Right hindlimb (tissue), 1 donor: Measurements from ENCODE around the gene NELFCD.

Source experiments
- DNase-seq: peaks from one replicate; pipeline ENCODE4 v3.0.0-alpha.2; 2018

Gene NELFCD

DNA sequence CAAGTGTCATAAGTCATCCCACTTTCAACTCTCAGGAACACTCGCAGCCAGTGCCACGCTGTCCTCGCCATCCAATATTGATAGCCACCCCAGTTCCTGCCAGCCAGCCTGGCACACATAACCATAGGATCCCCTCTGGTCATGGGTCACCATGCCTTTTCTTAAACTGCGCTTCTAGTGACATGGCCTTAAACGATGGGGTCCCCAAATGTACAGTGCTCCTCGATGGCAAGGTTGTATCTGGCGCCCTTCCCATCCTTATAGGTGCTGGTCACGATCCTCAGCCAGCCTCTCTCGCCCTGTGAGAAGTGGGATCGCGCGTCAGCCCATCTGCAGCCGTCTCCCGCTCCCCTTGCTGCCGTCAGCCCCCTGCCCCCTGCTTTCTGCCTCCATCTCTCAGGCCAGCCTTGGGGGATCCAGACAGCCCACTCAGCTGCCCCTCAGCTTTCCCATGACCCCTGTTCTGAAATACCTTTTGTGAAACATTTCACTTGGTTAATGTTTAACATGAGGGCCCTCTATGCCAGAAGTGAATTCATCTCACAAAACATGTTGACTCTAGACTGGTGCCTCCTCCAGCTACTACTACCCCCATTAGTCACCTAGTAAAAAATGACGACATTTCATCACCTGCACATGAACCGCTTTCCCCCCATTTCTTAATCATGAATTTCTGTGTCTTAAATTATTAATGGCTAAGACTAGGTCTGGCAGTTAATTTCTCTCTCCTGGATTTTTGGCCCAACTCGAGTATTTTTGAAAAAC, 14.6 kb downstream of the NELFCD start:
- DNase-seq = no peak

DNA sequence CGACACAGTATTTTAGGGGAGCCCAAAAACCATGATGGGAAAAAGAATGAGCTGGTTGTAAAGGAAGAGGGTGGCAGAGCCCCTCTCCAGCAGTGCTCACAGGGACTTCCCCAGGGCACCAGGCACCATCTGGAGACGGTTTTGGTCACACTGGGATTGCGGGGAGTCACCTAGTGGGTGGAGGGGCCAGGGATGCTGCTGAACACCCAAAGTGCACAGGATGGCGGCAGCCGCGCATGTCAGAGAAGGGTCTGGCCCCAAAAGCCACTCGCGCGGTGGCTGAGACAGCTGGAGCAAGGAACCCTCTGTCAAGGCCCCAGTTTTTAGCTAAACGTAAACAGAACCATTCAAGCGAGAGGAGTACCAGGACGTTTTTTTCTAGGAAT, 15.2 kb downstream of the NELFCD start:
- DNase-seq = no peak

DNA sequence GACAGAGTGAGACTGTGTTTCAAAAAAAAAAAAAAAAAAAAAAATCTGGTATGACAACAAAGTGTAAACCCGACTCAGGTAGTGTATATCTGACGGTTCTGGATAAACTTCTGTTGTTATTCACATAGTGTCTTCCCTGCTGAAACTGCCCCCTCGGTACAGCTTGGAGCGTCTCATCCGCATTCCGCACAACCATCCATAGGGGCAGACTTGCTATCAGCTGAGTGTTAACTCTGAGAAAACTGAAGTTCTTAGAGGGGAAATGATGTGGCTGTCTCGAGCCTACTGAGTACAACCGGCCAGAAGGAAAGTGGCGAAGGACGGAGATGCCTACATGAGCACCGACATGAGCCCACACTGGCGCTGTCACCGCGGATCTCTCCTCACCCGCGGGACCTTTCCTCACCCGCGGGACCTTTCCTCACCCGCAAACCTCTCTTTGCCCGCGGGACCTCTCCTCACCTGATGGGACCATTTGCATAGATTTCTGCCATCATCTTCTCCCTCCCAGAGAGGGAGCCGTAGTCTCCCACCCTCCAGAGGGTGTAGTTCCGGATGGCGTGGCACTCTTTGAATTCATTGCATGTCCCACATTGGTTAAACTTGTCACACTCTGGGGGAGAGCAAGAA, 16.2 kb downstream of the NELFCD start:
- no peak for DNase-seq

DNA sequence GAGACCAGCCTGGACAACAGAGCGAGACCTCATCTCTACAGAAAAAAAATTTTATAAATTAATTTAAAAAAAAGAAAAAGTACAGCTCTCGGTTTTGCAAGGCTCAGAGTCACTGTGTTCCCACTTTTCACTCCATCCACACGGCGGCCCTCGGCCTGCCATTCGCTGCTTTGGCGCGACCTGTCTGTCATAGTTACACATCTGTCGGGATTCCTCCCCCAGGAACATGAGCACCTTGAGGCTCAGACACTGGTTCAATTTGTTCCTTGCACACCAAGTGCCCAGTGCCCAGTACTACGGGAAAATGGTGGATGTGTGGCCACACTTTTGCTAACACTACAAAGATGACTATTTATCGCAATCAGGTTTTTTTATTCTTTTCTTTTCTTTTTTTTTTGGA, 17.6 kb downstream of the NELFCD start:
- no peak for DNase-seq

DNA sequence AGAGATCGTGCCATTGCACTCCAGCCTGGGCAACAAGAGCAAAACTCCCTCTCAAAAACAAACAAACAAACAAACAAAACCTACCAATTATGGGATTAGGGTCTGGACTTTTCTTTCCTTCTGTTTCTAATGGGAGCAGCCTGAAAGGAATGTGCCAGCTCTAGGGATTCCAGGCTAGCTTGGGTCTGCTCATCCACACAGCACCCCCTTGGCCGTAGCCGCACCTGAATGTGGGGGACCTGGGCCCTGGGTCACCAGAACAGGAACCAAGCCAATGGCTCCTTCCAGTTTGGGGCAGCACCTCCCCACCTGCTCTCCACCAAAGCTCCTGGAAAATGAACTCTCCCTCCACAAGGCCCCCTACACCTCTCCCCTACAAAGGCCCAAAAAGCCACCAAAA, 19.3 kb downstream of the NELFCD start:
- DNase-seq = peak; percentile 5

DNA sequence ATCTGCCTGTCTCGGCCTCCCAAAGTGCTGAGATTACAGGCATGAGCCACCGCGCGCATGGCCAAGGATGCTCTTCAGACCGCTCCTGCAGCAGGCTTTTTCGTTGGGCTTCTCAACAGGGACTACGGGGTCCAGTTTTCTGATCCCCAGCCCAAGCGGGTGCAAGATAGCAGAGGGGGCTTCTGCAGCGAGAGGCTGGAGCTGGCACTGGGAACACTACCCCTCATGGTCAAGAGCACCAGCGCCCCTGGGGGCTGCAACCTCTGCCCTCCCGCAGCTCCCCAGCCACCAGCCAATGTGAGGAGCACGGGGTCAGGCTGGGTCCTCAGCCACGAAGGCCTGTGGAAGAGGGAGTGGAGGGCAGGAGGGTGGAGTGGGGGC, 20.0 kb downstream of the NELFCD start:
- no peak for DNase-seq

DNA sequence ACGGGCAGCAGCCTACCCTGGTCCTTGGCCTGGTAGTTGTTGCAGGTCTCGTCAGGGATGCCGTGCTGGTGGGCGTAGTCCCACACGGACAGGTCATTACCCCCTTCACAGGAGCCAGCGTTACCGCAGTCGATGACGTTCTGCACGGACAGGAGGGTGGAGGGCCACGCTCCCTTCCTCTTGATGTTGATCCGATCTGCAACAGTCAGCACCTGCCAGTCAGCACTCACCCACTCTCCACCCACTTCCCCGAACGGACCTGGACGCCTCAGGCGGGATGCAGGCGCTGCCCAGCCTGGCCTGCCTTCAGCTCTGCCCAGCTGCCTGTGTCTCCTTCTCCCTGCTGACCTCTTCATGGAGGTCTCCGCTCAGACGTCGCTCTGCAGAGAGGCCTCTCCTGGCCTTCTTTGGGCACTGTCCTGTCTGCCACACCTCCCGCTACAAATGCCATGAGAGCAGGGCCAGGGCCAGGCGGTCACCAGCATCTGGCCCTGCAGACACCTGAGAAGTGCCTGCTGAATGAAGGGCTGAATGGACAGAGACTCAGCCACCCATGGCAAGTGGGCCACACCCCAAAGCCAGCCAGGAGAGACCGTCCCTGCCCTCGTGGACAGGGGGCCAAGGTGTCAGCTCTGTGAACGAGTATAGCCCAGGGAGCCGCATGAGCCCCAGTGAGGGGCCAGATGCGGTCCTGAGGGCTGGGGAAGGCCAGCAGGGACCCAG, 20.6 kb downstream of the NELFCD start:
- peak; percentile 8 for DNase-seq

DNA sequence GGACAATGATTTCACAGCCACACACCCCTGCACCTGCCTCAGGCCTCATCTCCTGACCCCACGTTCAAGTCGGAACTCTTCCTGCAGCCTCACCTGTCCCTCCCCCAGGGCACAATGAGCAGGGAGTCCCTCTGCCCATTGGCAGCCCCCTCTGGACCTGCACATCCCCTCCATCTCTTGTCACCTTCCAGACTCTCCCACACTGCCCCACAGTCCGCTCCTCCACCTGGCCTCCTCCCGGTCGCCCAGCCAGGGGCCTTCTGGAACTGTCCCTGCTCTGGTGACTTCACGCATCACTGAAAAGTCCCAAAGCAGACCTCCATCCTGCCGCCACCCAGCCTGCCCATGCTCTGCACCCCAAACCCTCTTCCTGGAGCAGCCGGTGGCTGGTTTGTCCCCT, 21.3 kb downstream of the NELFCD start:
- DNase-seq = no peak

DNA sequence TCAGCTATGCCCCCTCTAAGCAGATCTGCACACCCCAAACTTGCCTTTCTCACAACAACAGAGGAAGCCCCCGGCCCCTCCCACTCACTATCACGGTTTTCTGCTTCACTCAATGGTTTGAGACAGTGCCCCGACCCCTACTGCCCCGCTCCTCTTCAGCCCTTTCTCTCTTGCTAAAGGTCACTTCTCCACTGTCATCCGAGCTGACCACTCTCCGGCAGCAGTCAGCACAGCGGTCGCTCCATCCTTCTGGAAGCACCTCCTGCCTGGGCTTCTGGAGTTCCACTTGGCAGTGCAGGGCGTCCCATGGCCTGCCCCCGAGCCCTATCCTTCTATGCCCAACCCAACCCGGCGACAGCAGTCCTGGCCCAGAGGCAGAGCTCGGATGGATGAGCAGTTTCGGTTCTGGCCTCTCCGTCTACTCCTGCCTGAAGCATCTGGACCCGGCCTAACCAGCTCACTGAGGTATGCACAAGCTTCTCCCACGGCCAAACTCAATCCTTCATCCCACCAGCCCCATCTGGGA, 21.9 kb downstream of the NELFCD start:
- no peak for DNase-seq

DNA sequence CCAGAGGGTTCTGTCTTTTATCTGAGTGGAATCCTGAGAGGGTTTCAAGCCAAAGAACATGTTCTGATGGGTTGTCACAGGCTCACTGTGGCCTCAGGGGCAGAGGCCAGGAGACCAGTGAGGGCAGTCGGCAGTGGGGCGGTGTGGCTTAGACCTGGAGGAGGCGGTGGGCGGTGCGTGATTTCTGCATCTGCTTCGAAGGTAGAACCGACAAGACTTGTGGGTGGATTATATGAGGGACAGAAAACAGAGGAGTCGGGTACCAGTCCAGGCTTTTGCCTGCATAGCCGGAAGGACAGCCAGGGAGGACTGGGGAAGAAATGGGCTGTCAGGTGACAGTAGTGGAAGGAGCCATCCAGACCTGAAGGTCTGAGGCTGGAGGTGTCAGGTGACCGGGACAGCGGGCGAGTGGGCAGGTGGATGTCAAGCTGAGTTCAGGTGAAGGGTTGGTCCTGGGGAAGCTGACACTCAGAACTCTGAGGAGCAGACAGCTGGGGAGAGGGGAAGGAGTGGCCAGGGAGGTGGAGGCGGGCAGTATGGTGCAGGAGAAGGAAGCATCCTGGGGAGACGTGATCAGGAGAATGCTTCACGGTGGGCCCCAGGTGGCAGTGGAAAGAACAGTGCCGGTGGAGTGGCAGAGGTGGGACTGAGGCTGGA, 22.9 kb downstream of the NELFCD start:
- DNase-seq = no peak

DNA sequence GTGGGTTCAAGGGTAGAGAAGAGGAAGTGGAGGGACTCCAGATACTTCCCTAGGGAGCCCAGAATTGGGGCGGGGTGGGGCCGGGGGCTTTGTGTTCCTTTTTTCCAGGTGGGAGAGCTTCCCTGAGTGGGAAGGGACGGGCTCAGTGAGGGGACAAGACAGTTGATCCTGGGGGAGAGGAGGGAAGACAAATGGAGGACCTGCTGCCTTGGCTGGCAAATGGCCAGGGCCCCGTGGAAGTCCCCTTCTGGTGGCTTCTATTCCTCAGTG, 23.4 kb downstream of the NELFCD start:
- DNase-seq = no peak

DNA sequence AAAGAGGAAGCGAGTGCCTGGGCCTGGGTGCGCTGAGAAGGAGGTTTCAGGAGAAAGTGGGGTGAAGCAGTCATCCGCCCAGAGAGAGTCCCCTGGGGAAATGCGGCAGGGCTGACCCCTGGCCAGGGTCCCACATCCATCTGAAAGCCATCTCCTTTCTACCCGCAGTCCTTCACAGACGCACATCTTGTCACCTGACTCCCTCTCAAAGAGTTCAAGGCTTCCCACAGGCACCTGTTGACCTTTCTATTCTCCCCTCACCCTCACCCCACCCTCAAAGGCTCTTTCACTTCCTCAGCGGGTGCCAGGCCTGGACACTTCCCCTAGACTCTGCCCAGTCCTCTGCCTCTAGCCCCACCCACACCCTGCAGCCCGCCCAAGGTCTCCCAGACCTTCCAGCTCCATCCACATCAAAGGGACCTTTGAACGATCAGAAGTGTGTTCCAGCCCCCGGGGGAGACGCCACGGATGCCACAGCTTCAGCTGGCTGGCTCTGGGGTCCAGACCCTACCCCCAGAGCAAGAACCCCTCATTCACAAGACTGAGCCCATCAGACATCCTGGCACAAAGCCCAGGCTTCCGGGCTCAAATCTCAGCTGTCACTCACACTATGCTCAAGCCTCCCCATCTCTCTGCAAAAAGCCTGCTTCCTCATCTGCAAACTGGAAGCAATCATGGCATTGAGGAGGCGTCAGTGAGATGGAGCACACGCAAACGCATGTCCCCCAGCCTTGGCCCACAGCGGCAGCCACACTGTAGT, 23.9 kb downstream of the NELFCD start:
- no peak for DNase-seq

DNA sequence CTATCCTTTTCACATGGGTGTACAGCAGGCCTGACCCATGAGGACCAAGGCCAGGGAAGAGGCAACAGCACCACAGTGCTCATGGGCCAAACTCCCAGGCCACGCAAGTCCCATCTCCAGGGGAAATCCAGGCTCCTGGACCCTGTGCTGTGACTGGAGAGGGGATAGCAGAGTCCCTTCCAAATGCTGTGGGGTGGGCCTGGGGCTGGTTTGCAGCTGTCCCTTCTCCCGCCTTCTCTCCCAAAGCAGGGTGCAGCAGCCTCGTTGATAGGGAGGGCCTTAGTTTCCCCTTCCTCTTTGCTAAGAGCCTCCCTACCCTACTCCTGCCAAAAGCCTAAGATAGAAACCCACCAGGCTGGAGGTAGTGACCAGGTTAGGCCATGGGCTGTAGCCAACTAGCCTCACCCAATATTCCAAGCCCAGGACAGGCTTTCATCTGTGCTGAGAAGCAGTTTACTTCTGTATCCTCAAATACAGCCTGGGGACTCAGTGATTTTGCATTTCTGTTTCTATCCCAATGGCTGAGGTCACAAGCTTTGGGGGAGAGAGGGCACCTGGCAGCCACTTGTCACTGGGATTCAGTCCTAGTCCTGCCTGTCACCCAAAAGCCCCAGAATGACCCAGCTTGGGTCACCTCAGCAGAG, 24.6 kb downstream of the NELFCD start:
- no peak for DNase-seq

DNA sequence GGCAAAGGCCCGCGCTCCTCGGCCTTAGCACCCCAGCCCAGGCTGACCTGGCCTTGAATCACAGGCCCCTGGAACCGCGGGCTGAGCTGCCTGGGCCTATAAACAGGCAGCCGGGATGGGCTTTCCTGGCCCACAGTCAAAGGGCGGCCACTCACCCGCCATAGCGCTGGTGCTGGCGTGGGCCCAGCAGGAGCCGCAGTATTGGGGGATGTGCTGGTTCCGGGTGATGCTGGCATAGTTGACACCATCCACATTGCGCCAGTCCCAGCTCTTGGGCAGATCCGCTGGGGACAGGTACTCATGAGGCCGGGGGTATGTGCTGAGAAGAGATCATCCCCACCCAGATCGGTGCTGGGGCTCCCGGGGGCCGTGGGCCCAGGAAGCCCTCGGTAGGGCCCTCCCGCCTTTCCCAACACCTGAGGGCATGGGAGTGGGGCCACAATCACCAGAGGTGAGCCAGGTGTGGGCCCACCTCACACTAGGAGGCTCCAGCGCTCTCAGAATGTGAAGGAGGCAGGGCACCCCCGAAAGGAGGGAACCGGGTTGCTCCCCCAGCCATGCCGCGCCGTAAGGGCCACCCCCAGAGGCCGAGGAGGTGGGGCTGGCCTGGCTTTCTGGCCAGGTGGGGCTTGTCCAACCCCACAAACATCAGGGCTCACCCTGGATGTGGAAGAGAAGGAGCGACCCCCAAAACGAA, 25.3 kb downstream of the NELFCD start:
- DNase-seq = no peak

DNA sequence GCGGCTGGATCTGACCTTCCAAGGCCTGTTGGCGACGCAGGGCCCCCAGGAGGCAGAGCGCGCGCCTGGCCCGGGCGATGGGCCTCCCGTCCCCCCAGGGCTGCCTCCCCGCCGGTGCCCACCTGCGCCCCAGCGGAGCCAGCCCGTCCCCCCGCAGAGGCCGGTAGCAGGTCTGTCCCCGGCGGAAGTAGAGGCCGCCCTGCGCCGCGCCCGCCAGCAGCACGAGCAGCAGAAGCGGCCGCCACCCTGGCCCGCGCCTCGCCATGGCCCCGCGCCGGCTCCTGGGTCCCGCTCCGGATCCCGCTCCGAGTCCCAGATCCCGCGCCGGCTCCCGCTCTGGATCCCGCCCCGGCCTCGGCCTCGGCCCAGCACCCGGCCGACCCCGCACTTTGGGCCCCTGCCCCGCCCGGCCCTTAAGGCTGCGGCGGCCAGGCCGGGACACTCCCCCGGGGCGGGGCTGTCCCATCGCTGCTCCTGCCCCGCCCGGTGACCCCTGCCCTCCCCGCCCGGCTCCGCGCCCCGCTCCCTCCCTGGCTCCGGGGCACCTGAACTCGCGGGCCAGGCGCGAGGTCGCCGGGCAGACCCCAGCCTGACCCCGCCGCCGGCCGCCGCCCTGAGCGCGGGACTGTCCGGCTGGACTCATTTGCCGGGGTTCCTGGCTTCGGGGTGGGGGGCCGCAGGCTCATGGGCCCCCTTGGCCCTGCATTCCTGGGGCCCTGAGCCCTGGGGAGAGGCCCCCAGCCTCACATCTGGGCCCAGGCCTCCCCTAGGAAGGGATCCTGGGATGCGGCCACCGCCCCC, 26.0 kb downstream of the NELFCD start, which contains the start of gene CTSZ:
TSS of gene CTSZ (minus strand) at position 391 of the 801 bp plus-strand sequence. CDS start at position 265, 126 bp downstream.
- peak; percentile 68 for DNase-seq

DNA sequence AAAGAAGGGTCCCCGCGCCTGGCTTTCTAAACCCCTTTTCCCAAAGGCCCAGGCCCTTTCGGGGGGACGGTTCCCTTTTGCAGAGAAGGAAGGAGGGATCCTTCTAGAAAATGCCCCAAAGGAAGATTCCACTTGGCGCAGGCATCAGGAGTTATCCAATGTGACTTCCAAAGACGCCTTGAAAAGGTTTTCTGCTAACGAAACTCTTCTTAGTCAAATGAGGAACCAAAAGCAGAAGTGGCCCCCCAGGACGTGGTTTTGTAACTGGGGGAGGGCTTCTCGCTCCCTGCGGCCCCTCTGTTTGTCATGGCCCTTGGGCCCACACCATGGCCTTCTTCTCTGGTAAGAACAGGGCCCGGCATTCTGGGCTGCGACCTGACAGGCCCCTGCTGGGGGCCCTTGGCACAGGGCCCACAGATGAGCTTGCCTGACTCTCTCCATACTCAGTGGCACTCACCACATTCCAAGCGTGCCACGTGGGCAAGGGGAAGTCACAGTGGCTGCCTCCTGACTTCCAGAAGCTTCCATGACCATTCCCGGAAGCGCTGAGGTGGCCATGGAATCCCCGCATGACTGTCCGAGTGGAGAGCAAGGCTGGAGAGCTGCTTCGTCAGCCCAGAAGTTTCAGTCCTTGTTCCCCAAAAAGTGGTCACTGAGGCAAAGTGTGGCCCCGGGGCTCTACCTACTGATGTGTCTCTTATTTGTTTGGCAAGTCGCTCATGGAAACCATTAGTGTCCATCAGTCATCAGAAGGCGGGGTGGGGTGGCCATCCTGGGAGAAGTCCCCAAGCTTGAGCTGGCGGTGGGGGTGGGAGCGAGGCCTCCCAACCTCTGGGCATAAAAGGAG, 26.8 kb downstream of the NELFCD start:
- no peak for DNase-seq

DNA sequence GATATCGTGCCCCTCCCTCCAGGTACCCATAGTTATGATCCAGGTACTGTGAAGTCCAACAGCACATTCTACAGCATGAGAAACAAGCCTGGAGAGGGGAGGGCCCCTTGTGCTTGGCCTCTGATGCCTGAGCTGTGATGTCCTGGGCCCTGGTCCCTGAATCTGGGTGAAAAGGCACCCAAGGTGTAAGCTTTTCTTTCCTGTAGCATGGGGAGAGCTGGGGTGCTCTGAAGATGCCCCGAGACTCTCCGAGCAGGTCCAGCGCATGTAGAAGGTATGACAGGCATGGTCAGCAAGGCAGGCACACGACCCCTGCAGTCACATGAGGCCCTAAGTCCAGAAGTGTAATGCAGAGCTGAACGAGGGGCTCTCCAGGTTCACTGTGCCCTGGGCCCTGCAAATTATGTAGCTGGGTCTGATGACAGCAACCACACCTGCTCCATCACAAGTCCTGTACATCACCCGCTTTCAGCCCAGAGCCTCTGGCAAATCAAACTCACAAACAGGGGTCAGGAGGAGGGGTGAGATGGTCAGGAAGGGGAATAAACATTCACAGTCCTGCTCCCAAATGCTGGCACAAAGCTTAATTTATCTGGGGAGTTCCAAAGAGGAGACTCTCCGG, 27.8 kb downstream of the NELFCD start:
- DNase-seq = no peak

DNA sequence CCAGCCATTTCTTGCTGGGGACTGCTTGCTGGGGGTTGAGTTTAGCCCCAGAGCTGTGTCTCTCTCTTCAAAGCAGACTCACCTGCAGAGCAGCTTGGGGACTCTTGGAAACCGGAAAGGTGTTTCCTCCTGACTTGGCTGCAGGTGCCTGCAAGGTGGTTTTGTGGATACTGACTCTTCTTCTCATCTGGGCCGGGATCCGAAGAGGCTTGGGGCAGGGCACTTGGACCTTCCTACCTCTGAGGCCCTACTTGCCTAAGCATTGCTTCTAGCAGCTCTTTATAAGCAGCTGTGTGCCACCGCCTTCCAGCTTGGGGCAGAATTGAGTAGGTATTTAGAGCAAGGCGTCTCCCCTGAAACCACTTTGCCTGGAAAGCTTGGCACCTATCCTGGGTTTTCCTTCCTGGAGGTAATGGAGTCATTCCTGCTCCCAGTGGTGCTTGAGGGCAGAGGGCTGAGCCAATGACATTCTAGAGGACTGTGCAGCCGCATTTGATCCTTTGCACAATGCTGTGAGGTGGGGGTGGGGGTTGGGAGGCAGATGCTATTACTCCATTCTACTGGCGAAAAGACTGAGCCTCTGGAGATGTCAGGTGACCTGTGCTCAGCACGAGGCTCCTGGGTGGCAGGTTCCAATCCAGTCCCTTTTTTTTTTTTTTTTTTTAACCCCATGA, 29.4 kb downstream of the NELFCD start:
- DNase-seq = no peak
